Tibial artery (tissue), 4 donors: ENCODE results near the gene CEP41.

Source experiments
- DNase-seq, 2 donors: peaks; one replicate each; pipeline ENCODE4 v3.0.0-alpha.2; 2019
- H3K27ac ChIP-seq, 2 donors: fragments of 200-600 bp; sonication (generic) in 1 of 2; 1 replicate in 1 of 2; 2 replicates in 1 of 2; pipeline ENCODE4 v1.5.1; 2018 to 2019; ENCODE audit warnings: mild to moderate bottlenecking in 1 of 2
- H3K27me3 ChIP-seq, 2 donors: fragments of 200-600 bp; sonication (generic) in 1 of 2; one replicate each; pipeline versions ENCODE4 v1.5.1 to v1.6.0; 2016 to 2019
- H3K36me3 ChIP-seq, 3 donors: fragments of 200-600 bp; sonication (generic) in 2 of 3; one replicate each; pipeline ENCODE4 v1.5.1; 2016 to 2019; ENCODE audit warnings: mild to moderate bottlenecking in 2 of 3
- H3K4me1 ChIP-seq, 4 donors: fragments of 200-600 bp; sonication (generic) in 2 of 4; 1 replicate in 3 of 4; 2 replicates in 1 of 4; pipeline ENCODE4 v1.5.1; 2016 to 2019
- H3K4me3 ChIP-seq, 2 donors: fragments of 200-600 bp; sonication (generic) in 1 of 2; 1 replicate in 1 of 2; 2 replicates in 1 of 2; pipeline ENCODE4 v1.5.1; 2018 to 2019; ENCODE audit warnings: mild to moderate bottlenecking in 2 of 2
- H3K9me3 ChIP-seq, 3 donors: fragments of 200-600 bp; sonication (generic) in 1 of 3; one replicate each; pipeline ENCODE4 v1.5.1; 2016 to 2019
- intact Hi-C: fragments of 100-400 bp; cut with DNase I; formaldehyde crosslinking; loops from one replicate; pipeline ENCODE4 v1.15.0; 2023; ENCODE audit warnings: low total_unique reads
- TF ChIP-seq, protein P1 (sequence below), 2 experiments: fragments of 200-600 bp in 1 of 2; fragments of 450-650 bp in 1 of 2; IDR thresholded peaks; one replicate each; pipeline ENCODE4 v1.5.1; 2017 to 2019; ENCODE audit warnings: antibody characterized with exemption in 2 of 2, mild to moderate bottlenecking in 1 of 2, moderate library complexity in 1 of 2

CEP41 gene

DNA sequence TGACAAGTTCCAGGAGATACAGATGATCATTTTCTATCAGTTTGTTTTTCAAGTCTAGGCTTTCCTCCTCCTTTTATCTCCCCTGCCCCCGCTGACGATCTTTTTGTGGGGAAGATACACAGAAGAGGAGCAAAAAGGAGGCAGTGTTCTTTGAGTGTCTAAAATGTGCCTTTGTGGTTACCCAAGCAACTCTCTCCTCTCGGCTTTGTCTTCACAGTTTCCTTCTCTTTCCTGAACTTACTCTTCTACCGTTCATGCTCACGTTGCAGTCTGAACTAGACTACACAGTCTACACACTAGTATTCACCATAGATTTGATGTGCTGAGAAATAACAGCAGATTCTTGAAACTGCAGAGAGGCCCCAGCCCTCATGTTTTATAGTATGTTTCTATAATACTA is 23.6 kb downstream of the CEP41 start:
- no peaks in the 10 kb centered on the region for H3K9me3 ChIP-seq
- no peak overlapping the region for H3K27ac ChIP-seq
- H3K27me3 ChIP-seq = no peaks in the 10 kb centered on the region
- intact Hi-C loops = no loop called here
- TF ChIP-seq, protein P1, sequence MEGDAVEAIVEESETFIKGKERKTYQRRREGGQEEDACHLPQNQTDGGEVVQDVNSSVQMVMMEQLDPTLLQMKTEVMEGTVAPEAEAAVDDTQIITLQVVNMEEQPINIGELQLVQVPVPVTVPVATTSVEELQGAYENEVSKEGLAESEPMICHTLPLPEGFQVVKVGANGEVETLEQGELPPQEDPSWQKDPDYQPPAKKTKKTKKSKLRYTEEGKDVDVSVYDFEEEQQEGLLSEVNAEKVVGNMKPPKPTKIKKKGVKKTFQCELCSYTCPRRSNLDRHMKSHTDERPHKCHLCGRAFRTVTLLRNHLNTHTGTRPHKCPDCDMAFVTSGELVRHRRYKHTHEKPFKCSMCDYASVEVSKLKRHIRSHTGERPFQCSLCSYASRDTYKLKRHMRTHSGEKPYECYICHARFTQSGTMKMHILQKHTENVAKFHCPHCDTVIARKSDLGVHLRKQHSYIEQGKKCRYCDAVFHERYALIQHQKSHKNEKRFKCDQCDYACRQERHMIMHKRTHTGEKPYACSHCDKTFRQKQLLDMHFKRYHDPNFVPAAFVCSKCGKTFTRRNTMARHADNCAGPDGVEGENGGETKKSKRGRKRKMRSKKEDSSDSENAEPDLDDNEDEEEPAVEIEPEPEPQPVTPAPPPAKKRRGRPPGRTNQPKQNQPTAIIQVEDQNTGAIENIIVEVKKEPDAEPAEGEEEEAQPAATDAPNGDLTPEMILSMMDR (IDR thresholded peaks at IDR 0.05) = no peak
- no peaks in the 10 kb centered on the region for H3K36me3 ChIP-seq
- no peak for DNase-seq
- no peaks in the 10 kb centered on the region for H3K4me1 ChIP-seq
- H3K4me3 ChIP-seq = no peak overlapping the region

DNA sequence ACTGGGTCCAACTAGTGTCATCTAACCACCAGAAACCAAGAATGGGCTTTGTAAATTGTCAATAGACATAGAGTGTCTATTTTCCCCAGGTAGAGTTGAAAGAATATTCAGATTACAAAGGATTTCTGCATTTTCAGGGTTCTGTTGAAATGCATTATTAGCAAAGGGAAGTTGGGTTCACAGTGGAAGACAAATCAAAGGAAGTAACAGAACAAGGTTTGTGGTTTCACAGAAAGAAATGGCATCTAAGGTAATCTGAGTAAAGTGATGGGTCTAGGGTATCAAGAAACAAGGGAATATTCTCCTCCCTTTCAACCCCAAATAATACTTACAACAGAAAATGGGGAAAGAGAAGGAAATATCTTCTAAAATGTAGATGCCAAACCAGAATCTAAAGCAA is 25.8 kb downstream of the CEP41 start:
- H3K36me3 ChIP-seq = no peaks in the 10 kb centered on the region
- intact Hi-C loops = no loop called here
- no peak overlapping the region for H3K27ac ChIP-seq
- no peaks in the 10 kb centered on the region for H3K9me3 ChIP-seq
- H3K4me1 ChIP-seq = no peaks in the 10 kb centered on the region
- no peaks in the 10 kb centered on the region for H3K27me3 ChIP-seq
- TF ChIP-seq, protein P1 (IDR thresholded peaks at IDR 0.05) = no peak
- no peak for DNase-seq
- no peak overlapping the region for H3K4me3 ChIP-seq

DNA sequence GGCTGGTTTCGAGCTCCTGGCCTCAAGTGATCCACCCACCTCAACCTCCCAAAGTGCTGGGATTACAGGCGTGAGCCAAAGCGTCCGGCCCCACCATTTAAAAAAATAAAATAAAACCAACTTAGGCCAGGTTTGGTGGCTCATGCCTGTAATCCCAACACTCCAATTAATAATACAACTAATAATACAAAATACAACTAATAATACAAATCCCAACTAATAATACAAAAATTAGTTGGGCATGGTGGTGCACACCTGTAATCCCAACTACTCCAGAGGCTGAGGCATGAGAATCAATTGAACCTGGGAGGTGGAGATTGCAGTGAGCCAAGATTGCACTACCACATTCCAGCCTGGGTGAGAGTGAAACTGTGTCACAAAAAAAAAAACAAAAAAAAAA is 27.6 kb downstream of the CEP41 start:
- Histone ChIP-seq H3K27ac (no peak overlapping the region), H3K4me3 (no peak overlapping the region), H3K36me3 (no peaks in the 10 kb centered on the region), H3K9me3 (no peaks in the 10 kb centered on the region), H3K4me1 (no peaks in the 10 kb centered on the region), H3K27me3 (no peaks in the 10 kb centered on the region)
- no peak for DNase-seq
- TF ChIP-seq, protein P1 (IDR thresholded peaks at IDR 0.05) = no peak
- intact Hi-C loops = no loop called here

DNA sequence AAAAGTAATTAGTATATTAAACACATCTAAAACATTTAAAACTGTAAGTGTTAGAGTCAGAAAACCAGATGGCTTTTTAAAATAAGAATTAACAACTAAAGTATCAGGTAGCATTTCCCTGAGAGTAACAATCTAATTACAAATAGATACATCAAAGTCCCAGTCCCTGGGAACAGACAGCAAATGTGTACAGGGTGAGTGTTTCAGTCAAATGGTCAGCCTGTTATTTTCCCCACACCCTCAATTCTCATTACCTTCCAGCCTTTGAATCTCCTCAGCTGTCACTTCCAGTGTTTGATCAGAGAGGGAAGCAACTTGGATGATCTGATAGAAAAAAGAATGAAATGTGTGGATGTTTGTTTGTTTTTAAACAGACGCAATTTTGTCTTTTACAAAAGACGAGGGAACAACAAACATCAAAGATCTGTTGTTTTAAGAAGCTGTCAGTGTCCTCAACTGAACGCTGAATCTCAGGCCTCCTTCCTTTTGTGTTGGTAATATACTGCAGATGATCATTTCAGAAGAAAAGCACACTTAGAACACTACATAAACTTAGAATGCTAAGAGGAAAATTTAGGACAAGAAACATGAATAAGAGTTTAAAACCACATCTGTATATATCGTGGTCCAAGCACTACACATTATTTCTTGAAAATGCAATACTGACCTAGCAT is 29.8 kb downstream of the CEP41 start:
- no peaks in the 10 kb centered on the region for H3K36me3 ChIP-seq
- H3K27ac ChIP-seq = no peak overlapping the region
- no peak for DNase-seq
- no peaks in the 10 kb centered on the region for H3K27me3 ChIP-seq
- H3K4me3 ChIP-seq = no peak overlapping the region
- H3K9me3 ChIP-seq = no peaks in the 10 kb centered on the region
- intact Hi-C loops = no loop called here
- H3K4me1 ChIP-seq = no peaks in the 10 kb centered on the region
- TF ChIP-seq, protein P1 (IDR thresholded peaks at IDR 0.05) = no peak

DNA sequence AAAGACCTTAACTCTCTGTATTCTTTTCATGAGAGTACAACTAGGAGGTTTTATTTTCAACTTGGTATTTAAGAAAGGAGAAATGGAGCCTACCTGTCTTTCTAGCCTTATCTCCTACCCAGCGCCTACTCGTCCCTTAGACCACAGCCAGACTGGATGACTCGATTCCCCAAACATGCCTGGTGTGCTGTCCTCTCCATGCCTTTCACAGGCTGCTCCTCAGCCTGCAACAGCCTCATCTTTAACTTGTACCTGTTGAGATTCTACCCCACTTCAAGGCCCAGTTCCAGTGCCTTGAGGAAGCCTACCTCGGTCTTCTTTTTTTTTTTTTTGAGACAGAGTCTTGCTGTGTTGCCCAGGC is 31.1 kb downstream of the CEP41 start:
- no peak for DNase-seq
- H3K27ac ChIP-seq = no peak overlapping the region
- no peaks in the 10 kb centered on the region for H3K4me1 ChIP-seq
- H3K9me3 ChIP-seq = no peaks in the 10 kb centered on the region
- TF ChIP-seq, protein P1 (IDR thresholded peaks at IDR 0.05) = no peak
- H3K27me3 ChIP-seq = no peaks in the 10 kb centered on the region
- intact Hi-C loops = no loop called here
- H3K4me3 ChIP-seq = no peak overlapping the region
- no peaks in the 10 kb centered on the region for H3K36me3 ChIP-seq
